Keratinocyte (primary cell): ENCODE data around the gene CIZ1. TPM values are rescaled to one million over a fixed set of nuclear protein-coding genes. Genes with fewer than 3 reads are reported as not detected.

Experiments used
- DNase-seq: peaks from one replicate; pipeline ENCODE4 v3.0.0-alpha.2; 2011; ENCODE audit warnings: low read depth, missing footprints, low spot score
- FAIRE-seq: peaks from 2 replicates; lab custom pipeline; 2011; peaks lifted over from hg19 to GRCh38; lab: Jason Lieb, UNC
- H2AFZ ChIP-seq: 2 replicates; pipeline ENCODE4 v1.6.0; 2012; ENCODE audit warnings: low read length, control low read depth, inconsistent platforms; ENCODE audit not compliant: control insufficient read depth
- H3K27ac ChIP-seq: 2 replicates; pipeline ENCODE4 v1.5.1; 2011; ENCODE audit warnings: low read length; ENCODE audit not compliant: control insufficient read depth, insufficient read depth
- H3K27me3 ChIP-seq: 3 replicates; pipeline ENCODE4 v1.6.0; 2011; ENCODE audit warnings: low read length; ENCODE audit not compliant: control insufficient read depth, insufficient read depth; ENCODE audit errors: extremely low read depth
- H3K36me3 ChIP-seq, 2 experiments: 2 replicates in 1 of 2; 3 replicates in 1 of 2; pipeline ENCODE4 v1.5.1; 2011; ENCODE audit warnings: low read length in 2 of 2, mild to moderate bottlenecking in 1 of 2; ENCODE audit not compliant: control insufficient read depth in 2 of 2, insufficient read depth in 2 of 2; ENCODE audit errors: extremely low read depth in 1 of 2
- H3K4me1 ChIP-seq: 3 replicates; pipeline ENCODE4 v1.5.1; 2011; ENCODE audit warnings: low read length; ENCODE audit not compliant: control insufficient read depth, insufficient read depth; ENCODE audit errors: extremely low read depth
- H3K4me2 ChIP-seq: 3 replicates; pipeline ENCODE4 v1.6.0; 2011; ENCODE audit warnings: low read depth, low read length; ENCODE audit not compliant: control insufficient read depth, insufficient read depth; ENCODE audit errors: extremely low read depth
- H3K4me3 ChIP-seq, 3 experiments: fragments of 200-600 bp in 1 of 3; sonication (generic) in 1 of 3; 2 replicates in 2 of 3; 3 replicates in 1 of 3; pipeline ENCODE4 v1.5.1; 2011 to 2016; ENCODE audit warnings: low read length in 3 of 3, mild to moderate bottlenecking in 3 of 3, control low read depth in 2 of 3, inconsistent platforms in 1 of 3, low read depth in 1 of 3, mixed read lengths in 1 of 3, mixed run types in 1 of 3, moderate library complexity in 1 of 3; ENCODE audit not compliant: control insufficient read depth in 2 of 3, insufficient read depth in 2 of 3; ENCODE audit errors: extremely low read depth in 1 of 3
- H3K79me2 ChIP-seq: 2 replicates; pipeline ENCODE4 v1.6.0; 2012; ENCODE audit warnings: low read length; ENCODE audit not compliant: control insufficient read depth, insufficient read depth
- H3K9ac ChIP-seq: 3 replicates; pipeline ENCODE4 v1.6.0; 2011; ENCODE audit warnings: low read length; ENCODE audit not compliant: control insufficient read depth, insufficient read depth; ENCODE audit errors: extremely low read depth
- H3K9me1 ChIP-seq: 3 replicates; pipeline ENCODE4 v1.6.0; 2011; ENCODE audit warnings: low read length; ENCODE audit not compliant: control insufficient read depth, insufficient read depth; ENCODE audit errors: extremely low read depth
- H3K9me3 ChIP-seq: 2 replicates; pipeline ENCODE4 v1.5.1; 2012; ENCODE audit warnings: low read depth, low read length; ENCODE audit not compliant: control insufficient read depth
- H4K20me1 ChIP-seq: 3 replicates; pipeline ENCODE4 v1.6.0; 2011; ENCODE audit warnings: low read length; ENCODE audit not compliant: control insufficient read depth, insufficient read depth; ENCODE audit errors: extremely low read depth
- CTCF ChIP-seq, 3 experiments: IDR thresholded peaks in 1 of 3; conservative IDR thresholded peaks in 1 of 3; optimal IDR thresholded peaks in 1 of 3; 2 replicates in 2 of 3; 3 replicates in 1 of 3; pipeline versions ENCODE3 to v1.5.1; 2011; ENCODE audit warnings: low read length in 3 of 3, mild to moderate bottlenecking in 3 of 3, moderate library complexity in 2 of 3, control low read depth in 1 of 3, inconsistent platforms in 1 of 3; ENCODE audit not compliant: insufficient read depth in 2 of 3; ENCODE audit errors: extremely low read depth in 1 of 3
- EZH2 ChIP-seq: IDR thresholded peaks from one replicate; pipeline ENCODE4 v1.6.1; 2012; ENCODE audit warnings: inconsistent platforms, mild to moderate bottlenecking, low read length, moderate library complexity
- dilution Hi-C: fragments of 300-500 bp; cut with MboI; formaldehyde crosslinking; loops from one replicate; pipeline ENCODE4 v1.7.0; 2020; ENCODE audit warnings: low sequenced_read_pairs; ENCODE audit not compliant: extremely low pct_ligation_motif_present
- polyA plus RNA-seq, 5 experiments: library from polyadenylated mRNA; depleted of rRNA in 3 of 5; stranded (reverse) in 3 of 5; stranded (forward) in 1 of 5; unstranded in 1 of 5; fragments of >200 nt; gene quantifications; 1 replicate in 1 of 5; 2 replicates in 3 of 5; 3 replicates in 1 of 5; pipeline versions ENCODE4 v1.2.1 to v1.2.3, GENCODE V29; 2011 to 2012; ENCODE audit warnings: missing spikeins in 2 of 5, low read depth in 1 of 5, low replicate concordance in 1 of 5

Gene CIZ1
- polyA plus RNA-seq, 1 donor (not counting 4 experiments of a cell fraction or from before 2014, with no cell fraction given) = 23.5 TPM

GRCh38 chr9:128160603-128160987 lies 30.8 kb downstream of the CIZ1 start:
- H3K4me1 ChIP-seq = peaks cover 19% of the 10 kb centered on the region
- FAIRE-seq (no peak), DNase-seq (no peak)
- no peaks in the 10 kb centered on the region for H3K9me3 ChIP-seq
- peaks cover 3% of the 10 kb centered on the region for H4K20me1 ChIP-seq
- H2AFZ ChIP-seq = peak overlapping the region; percentile 86
- H3K9ac ChIP-seq = peak overlapping the region; percentile 87
- peak overlapping the region; percentile 94 for H3K4me2 ChIP-seq
- H3K9me1 ChIP-seq = no peaks in the 10 kb centered on the region
- dilution Hi-C loops = no loop called here
- H3K36me3 ChIP-seq = peaks cover 16 to 18% of the 10 kb centered on the region in 2 experiments
- H3K4me3 ChIP-seq = peak overlapping the region; percentile 89 to 92 (median 90)
- peak overlapping the region; percentile 66 for H3K27ac ChIP-seq
- peaks cover 5% of the 10 kb centered on the region for H3K79me2 ChIP-seq
- TF ChIP-seq CTCF (optimal IDR thresholded peaks at IDR 0.05 in 1 of 3, IDR thresholded peaks at IDR 0.05 in 1 of 3, conservative IDR thresholded peaks at IDR 0.05 in 1 of 3; ENCODE audit: extremely low read depth in 1 of 3, insufficient read depth in 2 of 3, low read length in 3 of 3) (no peak), EZH2 (no peak)
- no peaks in the 10 kb centered on the region for H3K27me3 ChIP-seq

GRCh38 chr9:128159784-128160602 lies 31.4 kb downstream of the CIZ1 start, which contains the start of gene BBLN:
TSS of gene BBLN (plus strand) at chr9:128160265. CDS start at chr9:128160408, 143 bp downstream.
- Histone ChIP-seq H3K4me2 (peak within 1 kb of the TSS; percentile 94), H3K4me1 (peaks cover 19% of the 10 kb centered on the region), H3K27ac (peak within 1 kb of the TSS; percentile 69), H2AFZ (peak within 1 kb of the TSS; percentile 92), H3K9me1 (no peaks in the 10 kb centered on the region), H3K9ac (peak within 1 kb of the TSS; percentile 87), H3K9me3 (no peaks in the 10 kb centered on the region), H3K27me3 (no peaks in the 10 kb centered on the region), H4K20me1 (peaks cover 3% of the 10 kb centered on the region), H3K4me3 (peak within 1 kb of the TSS; percentile 89 to 92 (median 90)), H3K36me3 (peaks cover 16 to 18% of the 10 kb centered on the region in 2 experiments), H3K79me2 (peaks cover 5% of the 10 kb centered on the region)
- no peak for TF ChIP-seq CTCF (optimal IDR thresholded peaks at IDR 0.05 in 1 of 3, IDR thresholded peaks at IDR 0.05 in 1 of 3, conservative IDR thresholded peaks at IDR 0.05 in 1 of 3; ENCODE audit: extremely low read depth in 1 of 3, insufficient read depth in 2 of 3, low read length in 3 of 3)
- TF ChIP-seq EZH2 = no peak
- dilution Hi-C loops = no loop called here
- DNase-seq (peak; percentile 69), FAIRE-seq (no peak)
